Right lobe of liver (tissue), 4 donors: ENCODE data around the gene PDK3.

Experiments
- POLR2A ChIP-seq: fragments of 450-650 bp; IDR thresholded peaks from one replicate; pipeline ENCODE4 v1.6.1; 2017; ENCODE audit warnings: antibody characterized with exemption, mild to moderate bottlenecking
- TF ChIP-seq, protein P1 (sequence below), 4 donors: fragments of 200-600 bp in 3 of 4; fragments of 450-650 bp in 1 of 4; IDR thresholded peaks; one replicate each; pipeline versions ENCODE4 v1.5.1 to v1.8.0; 2016 to 2022; ENCODE audit warnings: antibody characterized with exemption in 4 of 4, mild to moderate bottlenecking in 2 of 4
- donor health status: DM: no; HTN: no; CAD: no.
- donor health status: DM: no; HTN: no; CAD: no.
- donor health status: DM: no; HTN: yes; CAD: no.

GRCh38 chrX:24526616-24527015, 61.5 kb downstream of the PDK3 start:
- TF ChIP-seq, protein P1, sequence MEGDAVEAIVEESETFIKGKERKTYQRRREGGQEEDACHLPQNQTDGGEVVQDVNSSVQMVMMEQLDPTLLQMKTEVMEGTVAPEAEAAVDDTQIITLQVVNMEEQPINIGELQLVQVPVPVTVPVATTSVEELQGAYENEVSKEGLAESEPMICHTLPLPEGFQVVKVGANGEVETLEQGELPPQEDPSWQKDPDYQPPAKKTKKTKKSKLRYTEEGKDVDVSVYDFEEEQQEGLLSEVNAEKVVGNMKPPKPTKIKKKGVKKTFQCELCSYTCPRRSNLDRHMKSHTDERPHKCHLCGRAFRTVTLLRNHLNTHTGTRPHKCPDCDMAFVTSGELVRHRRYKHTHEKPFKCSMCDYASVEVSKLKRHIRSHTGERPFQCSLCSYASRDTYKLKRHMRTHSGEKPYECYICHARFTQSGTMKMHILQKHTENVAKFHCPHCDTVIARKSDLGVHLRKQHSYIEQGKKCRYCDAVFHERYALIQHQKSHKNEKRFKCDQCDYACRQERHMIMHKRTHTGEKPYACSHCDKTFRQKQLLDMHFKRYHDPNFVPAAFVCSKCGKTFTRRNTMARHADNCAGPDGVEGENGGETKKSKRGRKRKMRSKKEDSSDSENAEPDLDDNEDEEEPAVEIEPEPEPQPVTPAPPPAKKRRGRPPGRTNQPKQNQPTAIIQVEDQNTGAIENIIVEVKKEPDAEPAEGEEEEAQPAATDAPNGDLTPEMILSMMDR (IDR thresholded peaks at IDR 0.05): no peak
- no peak for TF ChIP-seq POLR2A
